Neural cell (in vitro differentiated cells): ENCODE results near the gene KIF23. TPM values are rescaled to one million over a fixed set of nuclear protein-coding genes. Genes with fewer than 3 reads are reported as not detected.

ENCODE experiments used
- H2AFZ ChIP-seq: fragments of 200-600, 300-800 bp; sonication (generic), shearing (Covaris generic); 2 replicates; pipeline ENCODE4 v1.6.0; 2014; ENCODE audit warnings: low read depth, mild to moderate bottlenecking, antibody characterized with exemption, low read length, moderate library complexity
- H3F3A ChIP-seq: fragments of 200-600 bp; shearing (Covaris generic); 2 replicates; pipeline ENCODE4 v1.6.1; 2016; ENCODE audit warnings: mild to moderate bottlenecking, moderate library complexity, mixed read lengths, antibody characterized with exemption, low read length; ENCODE audit not compliant: insufficient read depth, poor library complexity, severe bottlenecking
- H3K27ac ChIP-seq: fragments of 200-600, 300-800 bp; sonication (generic), shearing (Covaris generic); 2 replicates; pipeline ENCODE4 v1.5.1; 2014; ENCODE audit warnings: mild to moderate bottlenecking, low read length, moderate library complexity
- H3K27me3 ChIP-seq: fragments of 300-800, 200-600 bp; sonication (generic), shearing (Covaris generic); 2 replicates; pipeline ENCODE4 v1.6.0; 2014; ENCODE audit warnings: mild to moderate bottlenecking, low read depth, low read length, moderate library complexity; ENCODE audit not compliant: insufficient read depth
- H3K36me3 ChIP-seq: fragments of 300-800, 200-600 bp; sonication (generic), shearing (Covaris generic); 2 replicates; pipeline ENCODE4 v1.5.1; 2014; ENCODE audit warnings: mild to moderate bottlenecking, antibody characterized with exemption, low read length, moderate library complexity; ENCODE audit not compliant: insufficient read depth
- H3K4me2 ChIP-seq: fragments of 300-800, 200-600 bp; sonication (generic), shearing (Covaris generic); 2 replicates; pipeline ENCODE4 v1.6.0; 2014; ENCODE audit warnings: mild to moderate bottlenecking, low read length
- H3K4me3 ChIP-seq: fragments of 300-800, 200-600 bp; sonication (generic), shearing (Covaris generic); 2 replicates; pipeline ENCODE4 v1.5.1; 2014; ENCODE audit warnings: mild to moderate bottlenecking, low read length, moderate library complexity
- H3K79me2 ChIP-seq: fragments of 200-600 bp; shearing (Covaris generic); replicated peaks from 2 replicates; pipeline ENCODE4 v1.6.0; 2014; ENCODE audit warnings: mild to moderate bottlenecking, low read length, moderate library complexity; ENCODE audit not compliant: insufficient read depth
- H3K9ac ChIP-seq: fragments of 300-800, 200-600 bp; sonication (generic), shearing (Covaris generic); 2 replicates; pipeline ENCODE4 v1.6.1; 2016; ENCODE audit warnings: mild to moderate bottlenecking, low read length, mixed read lengths
- H3K9me2 ChIP-seq: fragments of 200-600 bp; shearing (Covaris generic); 2 replicates; pipeline ENCODE4 v1.6.1; 2016; ENCODE audit warnings: mild to moderate bottlenecking, low read length, mixed read lengths; ENCODE audit not compliant: insufficient read depth
- H3K9me3 ChIP-seq: fragments of 200-600, 300-800 bp; sonication (generic), shearing (Covaris generic); 2 replicates; pipeline ENCODE4 v1.6.1; 2016; ENCODE audit warnings: mild to moderate bottlenecking, mixed run types, low read length, moderate library complexity, mixed read lengths
- H4K20me1 ChIP-seq: fragments of 200-600 bp; shearing (Covaris generic); 2 replicates; pipeline ENCODE4 v1.6.1; 2016; ENCODE audit warnings: mild to moderate bottlenecking, mixed run types; ENCODE audit not compliant: insufficient read depth
- EP300 ChIP-seq: fragments of 450-650 bp; conservative IDR thresholded peaks from 2 replicates; pipeline ENCODE4 v1.6.1; 2014; ENCODE audit warnings: antibody characterized with exemption, mild to moderate bottlenecking, moderate library complexity; ENCODE audit not compliant: poor library complexity, severe bottlenecking
- EZH2 ChIP-seq: fragments of 200-600, 300-800 bp; shearing (Covaris generic), sonication (generic); IDR thresholded peaks from 2 replicates; pipeline ENCODE4 v1.6.1; 2014; ENCODE audit warnings: antibody characterized with exemption, low read length, borderline replicate concordance, mild to moderate bottlenecking; ENCODE audit not compliant: insufficient read depth, poor library complexity, severe bottlenecking
- MXI1 ChIP-seq: fragments of 450-650 bp; conservative IDR thresholded peaks from 2 replicates; pipeline ENCODE4 v1.6.1; 2014; ENCODE audit warnings: antibody characterized with exemption, mild to moderate bottlenecking; ENCODE audit not compliant: poor library complexity, severe bottlenecking
- POLR2AphosphoS5 ChIP-seq: IDR thresholded peaks from 2 replicates; pipeline ENCODE4 v1.6.1; 2012
- RAD21 ChIP-seq: fragments of 450-650 bp; conservative IDR thresholded peaks from 2 replicates; pipeline ENCODE4 v1.6.1; 2014; ENCODE audit warnings: antibody characterized with exemption, mild to moderate bottlenecking, moderate library complexity
- SMC3 ChIP-seq: fragments of 450-650 bp; conservative IDR thresholded peaks from 2 replicates; pipeline ENCODE4 v1.6.1; 2014; ENCODE audit warnings: antibody characterized with exemption, mild to moderate bottlenecking, moderate library complexity; ENCODE audit not compliant: poor library complexity
- TAF1 ChIP-seq: IDR thresholded peaks from 2 replicates; pipeline ENCODE4 v1.6.1; 2012; ENCODE audit warnings: low read depth
- polyA plus RNA-seq: library from polyadenylated mRNA; depleted of rRNA; stranded (reverse); fragments of >200 nt; gene quantifications from 2 replicates; pipeline ENCODE4 v1.2.3, GENCODE V29; 2014
- TF ChIP-seq, protein P1 (sequence below): IDR thresholded peaks from 2 replicates; pipeline ENCODE4 v1.6.1; 2012; ENCODE audit warnings: borderline replicate concordance
- TF ChIP-seq, protein P2 (sequence below): fragments of 450-650 bp; IDR thresholded peaks from 2 replicates; pipeline ENCODE4 v1.5.1; 2014; ENCODE audit warnings: antibody characterized with exemption, mild to moderate bottlenecking, moderate library complexity; ENCODE audit not compliant: poor library complexity, severe bottlenecking

Gene KIF23
- polyA plus RNA-seq, 1 donor from 2014 or later: 1.7 TPM

DNA sequence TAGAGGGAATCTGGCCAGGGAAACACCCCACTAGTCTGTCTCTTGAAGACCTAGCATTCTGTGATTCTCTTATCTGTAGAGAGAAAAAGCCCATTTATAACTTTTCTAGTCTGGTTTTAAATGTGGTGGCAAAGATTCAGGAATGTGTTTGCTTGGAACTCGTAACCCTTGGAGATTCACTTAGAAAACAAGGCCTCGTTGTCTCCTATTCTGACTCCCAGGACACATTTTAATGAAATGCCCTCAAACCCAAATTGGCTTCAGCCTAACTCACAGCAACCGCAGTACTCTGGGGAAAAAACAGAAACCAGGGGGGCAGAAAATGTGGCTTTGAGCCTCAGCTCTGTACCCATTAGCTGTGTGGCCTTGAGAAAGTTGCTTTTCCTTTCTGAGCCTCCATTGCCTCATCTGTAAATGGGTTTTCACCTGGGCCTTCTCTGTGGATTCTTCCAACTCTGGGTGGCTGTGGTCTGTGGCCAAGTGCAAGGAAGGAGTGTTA is 75.0 kb downstream of the KIF23 start:
- H3K27ac ChIP-seq: no peak overlapping the region
- no peaks in the 10 kb centered on the region for H3K27me3 ChIP-seq
- H3K4me3 ChIP-seq: no peak overlapping the region
- H4K20me1 ChIP-seq: no peaks in the 10 kb centered on the region
- peaks cover 8% of the 10 kb centered on the region for H3K9me3 ChIP-seq
- no peak overlapping the region for H3K9ac ChIP-seq
- H3F3A ChIP-seq: no peaks in the 10 kb centered on the region
- TF ChIP-seq EP300: no peak
- H3K36me3 ChIP-seq: no peaks in the 10 kb centered on the region
- H3K9me2 ChIP-seq: no peaks in the 10 kb centered on the region
- no peak overlapping the region for H2AFZ ChIP-seq
- no peak overlapping the region for H3K4me2 ChIP-seq
- no peaks in the 10 kb centered on the region for H3K79me2 ChIP-seq

DNA sequence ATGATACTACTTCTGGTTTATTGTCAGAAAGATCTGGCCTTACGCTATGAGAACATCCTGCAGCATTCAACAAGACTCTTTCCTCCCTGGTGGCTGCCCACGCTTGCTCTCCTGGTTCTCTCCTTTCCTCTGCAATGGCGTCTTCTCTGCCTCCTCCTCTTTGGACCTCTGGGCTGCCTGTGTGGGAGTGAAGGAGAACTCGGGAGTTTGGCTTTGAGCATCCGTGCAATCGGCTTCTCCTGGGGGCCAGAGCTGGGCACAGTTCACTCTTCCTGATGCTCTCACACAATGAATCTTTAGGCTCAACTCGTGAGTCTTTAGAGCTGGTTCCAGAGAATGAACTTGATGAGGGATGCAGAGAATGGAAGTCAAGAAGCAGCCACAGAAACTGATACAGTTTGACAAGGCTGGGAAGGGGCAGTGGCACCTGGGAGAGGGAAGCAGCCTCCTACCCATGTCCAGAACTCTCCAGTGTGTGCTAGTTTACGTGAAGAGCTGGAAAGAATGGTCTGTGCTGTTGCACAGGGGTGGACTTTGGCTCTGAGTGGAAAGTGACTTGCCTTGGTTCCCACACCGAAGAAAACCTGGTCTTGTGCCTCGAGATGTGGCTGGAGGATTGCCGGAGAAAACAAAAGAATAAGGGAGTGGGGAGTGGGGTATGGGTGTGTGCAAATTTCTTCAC is 76.3 kb downstream of the KIF23 start:
- H2AFZ ChIP-seq: no peak overlapping the region
- no peak overlapping the region for H3K9ac ChIP-seq
- no peak for TF ChIP-seq TAF1
- TF ChIP-seq, protein P1, sequence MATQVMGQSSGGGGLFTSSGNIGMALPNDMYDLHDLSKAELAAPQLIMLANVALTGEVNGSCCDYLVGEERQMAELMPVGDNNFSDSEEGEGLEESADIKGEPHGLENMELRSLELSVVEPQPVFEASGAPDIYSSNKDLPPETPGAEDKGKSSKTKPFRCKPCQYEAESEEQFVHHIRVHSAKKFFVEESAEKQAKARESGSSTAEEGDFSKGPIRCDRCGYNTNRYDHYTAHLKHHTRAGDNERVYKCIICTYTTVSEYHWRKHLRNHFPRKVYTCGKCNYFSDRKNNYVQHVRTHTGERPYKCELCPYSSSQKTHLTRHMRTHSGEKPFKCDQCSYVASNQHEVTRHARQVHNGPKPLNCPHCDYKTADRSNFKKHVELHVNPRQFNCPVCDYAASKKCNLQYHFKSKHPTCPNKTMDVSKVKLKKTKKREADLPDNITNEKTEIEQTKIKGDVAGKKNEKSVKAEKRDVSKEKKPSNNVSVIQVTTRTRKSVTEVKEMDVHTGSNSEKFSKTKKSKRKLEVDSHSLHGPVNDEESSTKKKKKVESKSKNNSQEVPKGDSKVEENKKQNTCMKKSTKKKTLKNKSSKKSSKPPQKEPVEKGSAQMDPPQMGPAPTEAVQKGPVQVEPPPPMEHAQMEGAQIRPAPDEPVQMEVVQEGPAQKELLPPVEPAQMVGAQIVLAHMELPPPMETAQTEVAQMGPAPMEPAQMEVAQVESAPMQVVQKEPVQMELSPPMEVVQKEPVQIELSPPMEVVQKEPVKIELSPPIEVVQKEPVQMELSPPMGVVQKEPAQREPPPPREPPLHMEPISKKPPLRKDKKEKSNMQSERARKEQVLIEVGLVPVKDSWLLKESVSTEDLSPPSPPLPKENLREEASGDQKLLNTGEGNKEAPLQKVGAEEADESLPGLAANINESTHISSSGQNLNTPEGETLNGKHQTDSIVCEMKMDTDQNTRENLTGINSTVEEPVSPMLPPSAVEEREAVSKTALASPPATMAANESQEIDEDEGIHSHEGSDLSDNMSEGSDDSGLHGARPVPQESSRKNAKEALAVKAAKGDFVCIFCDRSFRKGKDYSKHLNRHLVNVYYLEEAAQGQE: no peak
- no peak for TF ChIP-seq SMC3
- TF ChIP-seq RAD21: no peak
- TF ChIP-seq POLR2AphosphoS5: no peak
- no peak for TF ChIP-seq MXI1
- no peak for TF ChIP-seq EZH2
- TF ChIP-seq, protein P2, sequence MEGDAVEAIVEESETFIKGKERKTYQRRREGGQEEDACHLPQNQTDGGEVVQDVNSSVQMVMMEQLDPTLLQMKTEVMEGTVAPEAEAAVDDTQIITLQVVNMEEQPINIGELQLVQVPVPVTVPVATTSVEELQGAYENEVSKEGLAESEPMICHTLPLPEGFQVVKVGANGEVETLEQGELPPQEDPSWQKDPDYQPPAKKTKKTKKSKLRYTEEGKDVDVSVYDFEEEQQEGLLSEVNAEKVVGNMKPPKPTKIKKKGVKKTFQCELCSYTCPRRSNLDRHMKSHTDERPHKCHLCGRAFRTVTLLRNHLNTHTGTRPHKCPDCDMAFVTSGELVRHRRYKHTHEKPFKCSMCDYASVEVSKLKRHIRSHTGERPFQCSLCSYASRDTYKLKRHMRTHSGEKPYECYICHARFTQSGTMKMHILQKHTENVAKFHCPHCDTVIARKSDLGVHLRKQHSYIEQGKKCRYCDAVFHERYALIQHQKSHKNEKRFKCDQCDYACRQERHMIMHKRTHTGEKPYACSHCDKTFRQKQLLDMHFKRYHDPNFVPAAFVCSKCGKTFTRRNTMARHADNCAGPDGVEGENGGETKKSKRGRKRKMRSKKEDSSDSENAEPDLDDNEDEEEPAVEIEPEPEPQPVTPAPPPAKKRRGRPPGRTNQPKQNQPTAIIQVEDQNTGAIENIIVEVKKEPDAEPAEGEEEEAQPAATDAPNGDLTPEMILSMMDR: no peak
- TF ChIP-seq EP300: no peak
- H3K27ac ChIP-seq: no peak overlapping the region
- H3K4me2 ChIP-seq: no peak overlapping the region
- no peaks in the 10 kb centered on the region for H3F3A ChIP-seq
- H3K79me2 ChIP-seq: no peaks in the 10 kb centered on the region
- H3K9me3 ChIP-seq: peaks cover 8% of the 10 kb centered on the region
- no peaks in the 10 kb centered on the region for H3K9me2 ChIP-seq
- H3K27me3 ChIP-seq: no peaks in the 10 kb centered on the region
- H4K20me1 ChIP-seq: no peaks in the 10 kb centered on the region
- no peaks in the 10 kb centered on the region for H3K36me3 ChIP-seq
- no peak overlapping the region for H3K4me3 ChIP-seq
